GM21390 (cell line): ENCODE measurements around the gene TNFRSF6B.

Experiments used
- ATAC-seq: cut with Tn5 transposase; IDR thresholded peaks from one replicate; pipeline ENCODE4 v1.9.1; 2021; ENCODE audit not compliant: unreplicated experiment

The TNFRSF6B gene

DNA sequence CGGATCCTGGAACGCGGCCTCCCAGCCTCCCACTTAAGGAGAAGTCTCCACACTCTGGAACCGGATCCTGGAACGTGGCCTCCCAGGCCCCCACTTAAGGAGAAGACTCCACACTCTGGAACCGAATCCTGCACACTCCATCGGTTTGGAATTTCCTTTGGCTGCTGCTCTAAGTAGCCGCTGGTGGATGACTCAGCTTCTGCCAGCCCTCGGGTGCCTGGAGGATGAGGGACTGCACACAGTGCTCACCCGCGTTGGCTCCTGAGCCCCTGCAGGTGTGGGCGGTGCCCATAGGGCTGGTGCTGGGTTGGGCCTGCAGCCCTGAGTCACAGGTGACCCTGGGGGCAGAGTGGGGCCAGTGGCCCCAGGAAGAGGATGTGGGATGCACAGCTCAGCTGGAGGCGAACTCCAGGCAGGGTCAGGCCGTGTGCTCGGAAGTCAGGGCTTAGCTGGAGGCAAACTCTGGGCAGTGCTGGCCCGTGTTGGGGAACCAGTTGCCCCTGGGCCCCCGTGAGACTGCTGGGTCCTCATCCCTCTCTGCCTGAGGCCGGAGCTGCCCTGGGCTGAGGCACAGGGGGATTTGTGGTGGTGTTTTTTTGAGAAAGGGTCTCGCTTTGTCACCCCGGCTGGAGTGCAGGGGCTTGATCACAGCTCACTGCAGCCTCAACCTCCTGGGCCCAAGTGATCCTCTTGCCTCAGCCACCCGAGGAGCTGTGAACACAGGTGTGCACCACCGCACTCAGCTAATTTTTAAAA, 13.9 kb upstream of the TNFRSF6B start:
- no peak for ATAC-seq

DNA sequence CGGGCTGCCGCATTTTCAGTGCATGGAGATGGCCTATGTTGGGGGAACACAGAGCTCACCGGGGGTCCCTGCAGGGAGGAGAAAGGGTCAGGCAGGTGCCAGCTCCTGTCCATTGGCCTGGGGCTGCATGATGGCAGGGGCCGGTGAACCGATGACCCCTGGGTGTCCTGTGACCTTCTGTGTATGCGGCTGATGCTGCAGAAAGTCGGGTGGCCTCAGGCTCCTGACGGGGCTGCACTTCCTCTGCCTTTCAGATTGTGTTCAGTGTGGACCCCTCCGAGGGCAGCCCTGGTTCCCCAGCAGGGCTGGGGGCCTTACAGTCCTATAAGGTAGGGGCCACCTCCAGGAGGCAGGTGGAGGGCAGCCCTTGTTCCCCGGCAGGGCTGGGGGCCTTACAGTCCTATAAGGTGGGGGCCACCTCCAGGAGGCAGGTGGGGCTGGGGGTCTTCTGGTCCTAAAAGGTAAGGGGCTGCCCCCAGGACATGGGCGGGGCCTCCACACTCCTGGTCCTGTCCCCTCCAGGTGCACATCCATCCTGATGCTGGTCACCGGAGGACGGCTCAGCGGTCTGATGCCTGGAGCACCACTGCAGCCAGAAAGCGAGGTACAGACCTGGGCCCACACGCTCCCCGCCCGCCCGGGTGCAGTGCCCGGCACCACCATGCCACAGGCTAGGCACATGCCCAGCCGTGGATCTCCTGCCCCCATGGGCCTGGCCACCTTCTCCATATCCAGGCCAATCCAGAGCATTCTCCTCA, 11.0 kb upstream of the TNFRSF6B start:
- ATAC-seq: no peak

DNA sequence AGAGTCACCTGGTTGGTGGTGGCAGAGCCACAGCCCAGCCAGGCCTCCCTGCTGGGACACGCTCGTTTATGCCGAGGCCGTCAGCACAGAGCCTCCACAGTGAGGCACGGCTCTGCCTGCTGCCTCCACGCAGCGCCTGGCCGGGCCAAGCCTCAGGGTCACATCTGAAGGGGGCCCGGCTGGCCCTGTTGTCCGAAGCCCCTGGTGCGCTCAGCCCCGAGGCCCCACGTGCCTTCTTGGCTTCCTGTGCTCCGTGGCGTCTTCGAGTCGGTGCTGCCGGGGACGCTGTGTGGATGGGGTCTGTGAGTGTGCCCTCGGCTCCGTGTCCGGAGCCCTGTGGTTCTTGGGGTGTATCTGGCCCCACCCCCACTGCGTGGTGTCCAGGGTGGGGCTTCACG, 10.4 kb upstream of the TNFRSF6B start:
- ATAC-seq: no peak

DNA sequence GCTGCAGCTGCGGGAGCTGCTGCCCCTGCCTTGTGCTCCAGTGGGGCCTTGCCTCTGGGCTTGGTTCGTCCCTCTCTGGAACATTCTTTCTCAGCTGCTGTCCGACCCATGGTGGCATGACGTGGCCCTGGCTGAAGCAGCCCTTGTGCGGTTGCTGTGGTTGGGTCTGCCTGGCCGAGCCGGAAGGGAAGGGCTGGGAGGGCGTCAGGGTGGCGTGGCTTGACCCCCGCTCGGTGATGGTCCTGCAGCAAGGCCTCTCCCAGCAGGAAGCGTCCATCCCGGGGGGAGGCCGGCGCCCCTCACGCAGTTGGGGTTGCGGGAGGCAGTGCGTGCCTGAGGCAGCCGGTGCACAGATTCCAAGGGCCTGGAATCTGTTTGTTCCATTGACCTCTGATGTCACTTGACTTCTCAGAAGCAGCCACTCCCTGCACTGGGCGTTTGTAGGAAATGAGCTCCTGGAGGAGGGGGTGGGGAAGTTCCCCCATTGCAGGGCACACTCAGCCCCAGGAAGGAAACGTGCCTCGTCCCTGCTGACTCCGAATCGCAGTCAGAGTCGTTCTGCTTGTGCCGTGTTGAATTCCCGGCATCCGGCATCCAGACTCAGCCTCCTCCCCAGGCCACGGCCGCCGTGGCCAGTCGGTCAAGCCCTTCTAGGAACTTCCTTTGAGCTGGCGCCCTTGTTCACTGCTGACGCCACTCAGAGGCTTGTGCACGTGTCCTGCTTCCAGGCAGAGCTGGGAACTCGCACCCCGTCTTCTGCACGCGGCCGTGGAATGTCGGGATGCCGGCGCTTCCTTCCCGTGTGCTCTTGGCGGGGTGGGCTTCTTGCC, 9.7 kb upstream of the TNFRSF6B start:
- ATAC-seq: no peak

DNA sequence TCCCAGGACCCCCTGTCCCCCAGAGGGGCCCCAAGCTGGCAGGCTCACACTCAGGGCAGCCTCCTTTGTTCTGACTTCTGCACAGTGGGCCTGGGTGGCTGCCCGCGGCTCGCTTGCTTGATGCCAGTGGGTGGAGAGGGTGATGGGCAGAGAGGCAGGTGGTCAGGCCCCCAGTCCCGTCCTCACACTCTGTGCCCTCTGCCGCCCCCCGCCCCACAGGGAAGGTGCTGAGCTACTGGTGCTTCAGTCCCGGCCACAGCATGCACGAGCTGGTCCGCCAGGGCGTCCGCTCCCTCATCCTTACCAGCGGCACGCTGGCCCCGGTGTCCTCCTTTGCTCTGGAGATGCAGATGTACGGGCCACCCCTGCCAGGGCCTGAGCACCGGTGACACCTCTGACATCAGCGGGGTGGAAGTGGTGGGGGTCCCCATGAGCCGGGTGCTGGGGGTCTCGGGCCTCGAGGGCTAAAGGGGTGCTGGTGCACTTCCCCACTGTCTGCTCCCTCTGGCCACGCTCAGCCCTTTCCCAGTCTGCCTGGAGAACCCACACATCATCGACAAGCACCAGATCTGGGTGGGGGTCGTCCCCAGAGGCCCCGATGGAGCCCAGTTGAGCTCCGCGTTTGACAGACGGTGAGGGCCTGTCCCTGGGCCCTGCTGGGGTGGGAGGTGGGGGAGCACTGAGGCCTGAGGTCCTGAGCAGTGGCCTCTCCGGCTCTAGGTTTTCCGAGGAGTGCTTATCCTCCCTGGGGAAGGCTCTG, 8.9 kb upstream of the TNFRSF6B start:
- no peak for ATAC-seq

DNA sequence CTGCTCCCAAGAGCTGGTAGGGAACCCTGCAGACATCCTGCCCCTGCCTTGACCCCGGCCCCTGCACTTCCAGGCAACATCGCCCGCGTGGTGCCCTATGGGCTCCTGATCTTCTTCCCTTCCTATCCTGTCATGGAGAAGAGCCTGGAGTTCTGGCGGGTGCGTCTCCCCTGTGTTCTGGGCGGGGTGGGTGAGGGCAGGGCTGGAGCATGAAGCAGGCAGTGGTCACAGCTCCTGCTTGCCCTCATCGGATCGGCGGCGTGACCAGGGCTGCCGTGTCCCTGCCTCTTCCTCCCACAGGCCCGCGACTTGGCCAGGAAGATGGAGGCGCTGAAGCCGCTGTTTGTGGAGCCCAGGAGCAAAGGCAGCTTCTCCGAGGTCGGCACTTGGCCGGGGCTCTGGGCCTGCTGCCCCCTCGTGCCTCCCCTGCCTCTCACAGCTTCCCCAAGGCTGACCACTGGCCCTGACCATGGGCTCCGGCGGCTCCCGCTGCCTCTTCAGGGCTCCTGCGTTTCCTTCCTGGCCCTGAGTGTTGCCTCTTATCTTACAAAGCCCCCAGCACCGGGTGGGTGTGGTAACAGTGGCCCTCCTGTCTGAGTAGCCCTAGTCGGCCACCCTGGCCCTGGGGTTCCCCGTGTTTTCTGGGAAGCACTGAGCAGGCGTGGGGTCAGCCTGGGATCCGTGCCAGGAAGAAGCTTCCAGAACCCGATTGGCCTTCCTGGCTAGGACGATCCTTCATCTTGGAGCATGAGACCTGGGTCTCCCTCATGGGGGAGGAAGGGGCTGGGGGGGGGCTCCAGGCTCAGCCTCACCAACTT, 8.0 kb upstream of the TNFRSF6B start:
- no peak for ATAC-seq

DNA sequence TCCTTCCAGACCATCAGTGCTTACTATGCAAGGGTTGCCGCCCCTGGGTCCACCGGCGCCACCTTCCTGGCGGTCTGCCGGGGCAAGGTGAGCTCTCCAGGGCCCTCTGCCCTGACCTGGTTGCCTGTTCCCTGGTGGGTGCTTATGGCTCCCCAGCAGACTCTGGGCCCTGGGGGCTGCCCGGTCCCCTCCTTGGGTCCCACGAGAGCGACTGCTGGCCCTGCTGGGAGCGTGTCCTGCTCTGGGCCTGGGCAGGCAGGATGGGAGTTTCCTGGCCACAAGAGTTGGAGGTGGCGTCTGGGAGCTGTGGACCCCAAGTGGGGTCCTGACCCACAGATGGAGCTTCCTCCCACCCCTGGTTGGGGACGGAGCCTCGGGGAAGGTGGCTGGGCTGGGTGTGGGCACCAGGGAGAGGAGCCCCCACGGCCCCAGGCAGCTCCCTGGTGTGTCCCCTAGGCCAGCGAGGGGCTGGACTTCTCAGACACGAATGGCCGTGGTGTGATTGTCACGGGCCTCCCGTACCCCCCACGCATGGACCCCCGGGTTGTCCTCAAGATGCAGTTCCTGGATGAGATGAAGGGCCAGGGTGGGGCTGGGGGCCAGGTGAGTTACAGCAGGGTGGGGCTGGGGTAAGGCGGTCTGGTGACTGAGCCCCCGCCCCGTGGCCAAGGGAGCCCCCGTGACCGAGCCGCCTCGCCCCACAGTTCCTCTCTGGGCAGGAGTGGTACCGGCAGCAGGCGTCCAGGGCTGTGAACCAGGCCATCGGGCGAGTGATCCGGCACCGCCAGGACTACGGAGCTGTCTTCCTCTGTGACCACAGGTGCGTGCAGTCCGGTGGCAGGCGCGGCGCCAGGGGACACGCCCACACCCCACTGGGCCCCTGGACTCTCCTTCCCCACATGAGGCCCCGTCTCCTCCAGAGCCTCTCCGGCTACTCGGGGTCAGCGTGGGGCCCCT, 7.1 kb upstream of the TNFRSF6B start:
- ATAC-seq: no peak

DNA sequence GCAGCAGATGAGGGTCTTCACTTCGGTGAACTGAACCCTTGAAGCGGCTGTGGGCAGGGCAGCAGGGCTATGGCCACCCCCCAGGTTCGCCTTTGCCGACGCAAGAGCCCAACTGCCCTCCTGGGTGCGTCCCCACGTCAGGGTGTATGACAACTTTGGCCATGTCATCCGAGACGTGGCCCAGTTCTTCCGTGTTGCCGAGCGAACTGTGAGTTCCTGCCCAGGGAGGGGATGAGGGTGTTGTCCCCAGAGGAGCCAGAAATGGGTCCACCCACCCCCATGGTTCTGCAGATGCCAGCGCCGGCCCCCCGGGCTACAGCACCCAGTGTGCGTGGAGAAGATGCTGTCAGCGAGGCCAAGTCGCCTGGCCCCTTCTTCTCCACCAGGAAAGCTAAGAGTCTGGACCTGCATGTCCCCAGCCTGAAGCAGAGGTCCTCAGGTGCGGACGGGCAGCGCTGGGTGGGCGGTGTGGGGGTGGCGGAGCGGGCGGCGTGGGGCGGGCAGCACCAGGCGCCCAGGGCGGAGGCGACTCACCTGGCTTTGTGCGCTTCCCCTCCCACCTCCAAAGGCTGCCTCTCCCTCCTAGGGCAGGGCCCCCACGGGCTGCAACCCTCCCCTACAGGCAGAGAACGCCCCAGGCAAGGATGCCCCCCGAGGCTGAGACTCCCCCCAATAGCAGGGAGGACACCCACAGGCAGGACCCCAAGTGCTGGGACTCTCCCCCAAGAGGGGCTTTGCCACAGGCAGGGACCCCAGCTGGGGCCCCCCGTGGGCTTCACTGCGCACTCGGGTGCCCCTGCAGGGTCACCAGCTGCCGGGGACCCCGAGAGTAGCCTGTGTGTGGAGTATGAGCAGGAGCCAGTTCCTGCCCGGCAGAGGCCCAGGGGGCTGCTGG, 6.2 kb upstream of the TNFRSF6B start:
- ATAC-seq: no peak

DNA sequence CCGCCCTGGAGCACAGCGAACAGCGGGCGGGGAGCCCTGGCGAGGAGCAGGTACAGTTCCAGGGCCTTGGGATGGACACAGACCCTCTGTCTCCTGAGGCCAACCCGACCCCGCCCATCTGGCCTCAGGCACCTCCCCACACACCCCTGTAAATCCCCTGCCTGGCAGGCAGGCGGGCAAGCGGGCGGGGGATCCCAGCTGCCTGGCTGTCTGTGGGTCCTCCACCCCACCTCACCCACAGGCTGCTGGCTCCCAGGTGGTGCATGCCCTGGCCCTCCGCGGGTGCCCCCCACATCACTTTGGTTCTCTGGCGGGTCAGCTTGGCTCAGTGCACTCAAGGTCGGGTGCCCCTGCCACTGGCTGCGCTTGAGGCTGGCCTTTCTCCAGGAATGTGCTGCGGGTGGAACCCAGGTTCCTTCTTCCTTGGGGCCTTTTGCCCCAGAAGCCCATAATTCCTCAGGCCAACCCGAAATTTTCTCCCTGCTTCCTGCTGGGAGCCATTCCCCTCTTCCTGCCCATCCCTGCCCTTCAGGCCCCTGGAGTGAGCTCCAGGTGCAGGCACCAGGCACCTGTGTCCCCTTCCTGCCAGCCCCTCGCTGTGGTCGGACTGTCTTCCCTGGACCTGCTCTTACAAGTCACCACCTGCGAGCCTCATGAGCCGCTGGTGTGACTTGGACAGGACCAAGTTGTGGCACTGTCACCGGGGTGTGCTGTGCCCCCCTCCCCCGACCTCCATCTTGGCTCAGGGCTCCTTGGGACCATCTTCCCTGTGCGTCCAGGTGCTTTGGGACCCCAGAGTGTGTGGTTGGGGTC, 5.3 kb upstream of the TNFRSF6B start:
- ATAC-seq: no peak

DNA sequence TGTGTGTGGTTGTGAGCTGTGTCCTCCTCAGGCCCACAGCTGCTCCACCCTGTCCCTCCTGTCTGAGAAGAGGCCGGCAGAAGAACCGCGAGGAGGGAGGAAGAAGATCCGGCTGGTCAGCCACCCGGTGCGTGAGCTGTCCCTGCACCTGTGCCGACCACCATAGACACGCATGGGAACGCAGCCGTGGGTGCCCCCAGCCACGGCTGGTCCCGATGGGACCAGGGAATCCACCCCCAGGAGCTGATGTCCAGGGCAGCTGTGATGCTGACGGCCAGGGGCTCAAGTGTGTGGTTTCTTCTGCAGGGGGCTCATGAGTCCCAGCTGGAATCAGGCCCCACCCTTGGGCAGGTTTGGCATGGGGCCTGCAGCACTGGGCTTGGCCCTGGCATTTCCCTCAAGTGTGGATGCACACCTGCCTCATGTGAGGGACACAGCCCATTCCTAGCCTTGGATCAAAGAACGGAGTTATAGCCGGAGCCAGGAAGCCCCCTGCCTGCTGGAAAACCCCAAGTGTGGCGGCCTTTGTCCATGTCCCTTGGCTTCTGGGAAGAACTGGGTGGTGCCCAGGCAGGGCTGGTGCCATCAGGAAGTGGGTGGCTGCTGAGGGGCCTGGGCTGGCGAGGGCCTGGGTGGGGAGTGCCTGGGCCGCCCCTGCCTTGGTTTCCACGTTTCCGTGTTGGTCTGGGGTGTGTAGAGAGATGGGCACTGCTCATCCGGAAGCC, 4.6 kb upstream of the TNFRSF6B start:
- ATAC-seq: no peak

DNA sequence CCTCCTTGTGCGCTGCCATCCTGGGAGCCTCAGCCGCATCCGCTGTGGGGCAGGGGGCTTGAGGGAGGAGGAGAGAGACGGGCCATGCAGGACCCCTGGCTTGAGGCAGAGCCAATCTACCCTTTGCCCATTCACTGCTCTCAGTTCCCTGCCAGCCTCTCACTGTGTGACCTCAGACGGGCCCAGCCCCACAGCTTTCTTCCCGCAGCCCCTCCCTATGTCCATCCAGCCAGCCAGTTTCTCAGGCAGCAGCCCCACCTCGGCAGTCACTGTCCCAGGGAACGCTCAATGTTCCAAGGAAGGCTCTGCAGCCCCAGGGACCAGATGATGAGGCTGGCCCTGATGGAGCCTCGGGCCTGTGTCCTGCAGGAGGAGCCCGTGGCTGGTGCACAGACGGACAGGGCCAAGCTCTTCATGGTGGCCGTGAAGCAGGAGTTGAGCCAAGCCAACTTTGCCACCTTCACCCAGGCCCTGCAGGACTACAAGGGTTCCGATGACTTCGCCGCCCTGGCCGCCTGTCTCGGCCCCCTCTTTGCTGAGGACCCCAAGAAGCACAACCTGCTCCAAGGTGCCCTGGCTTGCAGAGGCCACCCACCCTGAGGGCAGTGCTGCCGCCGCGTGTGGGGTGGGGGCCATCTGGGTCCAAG, 3.9 kb upstream of the TNFRSF6B start:
- ATAC-seq: no peak

DNA sequence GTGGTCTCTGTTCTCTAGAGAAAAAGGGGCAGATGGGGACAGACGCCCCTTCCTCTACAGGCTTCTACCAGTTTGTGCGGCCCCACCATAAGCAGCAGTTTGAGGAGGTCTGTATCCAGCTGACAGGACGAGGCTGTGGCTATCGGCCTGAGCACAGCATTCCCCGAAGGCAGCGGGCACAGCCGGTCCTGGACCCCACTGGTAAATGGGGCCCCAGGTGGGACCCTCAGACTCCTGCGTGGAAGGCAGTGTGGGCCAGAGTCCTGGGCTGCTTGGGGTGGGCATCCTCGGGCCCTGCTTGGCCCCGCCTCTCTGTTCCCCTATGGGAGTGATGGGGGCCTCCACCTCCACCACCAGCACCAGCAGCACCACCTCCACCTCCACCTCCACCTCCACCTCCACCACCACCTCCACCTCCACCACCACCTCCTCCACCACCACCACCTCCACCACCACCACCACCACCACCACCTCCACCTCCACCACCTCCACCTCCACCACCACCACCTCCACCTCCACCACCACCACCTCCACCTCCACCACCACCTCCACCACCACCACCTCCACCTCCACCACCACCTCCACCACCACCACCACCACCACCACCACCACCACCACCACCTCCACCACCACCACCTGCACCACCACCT, 3.2 kb upstream of the TNFRSF6B start:
- ATAC-seq: no peak

DNA sequence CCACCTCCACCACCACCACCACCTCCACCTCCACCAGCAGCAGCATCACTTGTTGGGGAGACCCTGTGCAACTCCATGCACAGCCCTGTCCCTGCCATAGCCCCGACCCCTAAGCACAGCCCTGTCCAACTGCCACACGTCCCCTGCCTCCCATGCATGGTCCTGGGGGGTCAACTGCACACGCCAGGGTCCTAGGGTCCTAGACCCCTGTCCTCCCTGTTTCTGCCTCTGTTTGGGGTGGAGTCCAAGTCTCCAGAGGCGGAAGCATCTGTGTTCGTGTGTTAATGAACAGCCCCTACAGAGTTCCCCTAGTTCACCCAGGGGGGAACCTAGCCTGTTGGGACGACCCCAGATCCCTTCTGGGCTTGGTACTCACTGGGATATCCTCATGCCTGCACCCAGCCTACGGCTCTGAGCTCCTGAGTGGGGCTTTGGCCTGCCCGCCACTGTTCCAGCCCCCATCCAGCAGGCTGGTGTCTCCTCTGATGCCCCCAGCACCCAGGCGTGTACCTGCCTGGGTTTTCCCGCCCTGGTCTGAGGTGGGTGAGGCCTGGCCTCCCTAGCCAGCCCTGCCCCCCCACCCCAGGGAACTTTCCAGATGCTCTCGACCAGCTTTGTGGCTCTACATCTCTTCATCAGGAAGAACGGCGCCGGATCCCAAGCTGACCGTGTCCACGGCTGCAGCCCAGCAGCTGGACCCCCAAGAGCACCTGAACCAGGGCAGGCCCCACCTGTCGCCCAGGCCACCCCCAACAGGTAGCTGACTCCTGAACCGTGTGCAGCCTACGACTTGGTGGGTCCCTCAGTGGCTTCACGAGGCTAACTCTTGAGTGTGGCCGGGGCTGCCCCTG, 2.5 kb upstream of the TNFRSF6B start:
- no peak for ATAC-seq

DNA sequence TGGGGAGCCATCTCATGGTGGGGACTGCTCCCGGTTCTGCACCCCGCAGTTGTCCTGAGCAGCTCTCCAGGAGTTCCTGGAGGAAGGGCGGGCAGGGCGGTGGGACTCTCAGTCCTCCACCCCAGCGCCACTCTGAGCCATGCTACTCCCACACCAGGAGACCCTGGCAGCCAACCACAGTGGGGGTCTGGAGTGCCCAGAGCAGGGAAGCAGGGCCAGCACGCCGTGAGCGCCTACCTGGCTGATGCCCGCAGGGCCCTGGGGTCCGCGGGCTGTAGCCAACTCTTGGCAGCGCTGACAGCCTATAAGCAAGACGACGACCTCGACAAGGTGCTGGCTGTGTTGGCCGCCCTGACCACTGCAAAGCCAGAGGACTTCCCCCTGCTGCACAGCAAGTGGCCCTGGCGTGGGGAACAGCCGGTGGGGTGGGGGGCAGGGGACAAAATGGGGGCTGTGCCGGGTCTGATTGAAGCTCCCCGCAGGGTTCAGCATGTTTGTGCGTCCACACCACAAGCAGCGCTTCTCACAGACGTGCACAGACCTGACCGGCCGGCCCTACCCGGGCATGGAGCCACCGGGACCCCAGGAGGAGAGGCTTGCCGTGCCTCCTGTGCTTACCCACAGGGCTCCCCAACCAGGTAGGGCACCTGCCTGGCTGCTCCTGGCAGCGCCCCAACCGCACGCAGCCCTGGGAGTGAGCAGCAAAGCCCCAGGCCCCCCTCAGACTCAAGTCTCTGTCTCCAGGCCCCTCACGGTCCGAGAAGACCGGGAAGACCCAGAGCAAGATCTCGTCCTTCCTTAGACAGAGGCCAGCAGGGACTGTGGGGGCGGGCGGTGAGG, 1.6 kb upstream of the TNFRSF6B start:
- ATAC-seq: no peak
